NK-92 (cell line): ENCODE data around the gene GGA3.
"Not testable (repeated sequence)": the region's sequence is repeated elsewhere in the genome, so short reads cannot be mapped to it uniquely, and the experiment has no call there.

Experiments used
- DNase-seq: peaks from one replicate; lab custom pipeline; 2025; ENCODE audit not compliant: unreplicated experiment; lab: John Stamatoyannopoulos, UW

GGA3 gene

DNA sequence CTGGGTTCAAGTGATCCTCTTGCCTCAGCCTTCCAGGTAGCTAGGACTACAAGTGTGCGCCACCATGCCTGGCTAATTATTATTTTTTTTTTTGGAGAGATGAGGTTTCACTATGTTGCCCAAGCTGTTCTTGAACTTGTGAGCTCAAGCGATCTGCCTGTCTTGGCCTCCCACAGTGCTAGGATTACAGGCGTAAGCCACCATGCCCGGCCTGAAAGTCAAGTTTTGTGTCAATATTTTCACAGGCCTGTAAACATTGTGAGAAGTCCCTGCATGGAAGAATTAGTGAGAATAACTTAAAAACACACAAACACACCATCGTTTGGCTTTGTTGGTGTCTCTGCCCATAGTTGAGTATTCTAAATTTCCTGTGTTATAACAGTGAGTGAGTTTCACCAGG is 33.7 kb downstream of the GGA3 start:
- DNase-seq = no peak

GRCh38 chr17:75225016-75225415 is 36.4 kb downstream of the GGA3 start:
- no peak for DNase-seq

GRCh38 chr17:75219815-75220214 is 41.6 kb downstream of the GGA3 start:
- DNase-seq = no peak

GRCh38 chr17:75218131-75218530 is 43.3 kb downstream of the GGA3 start:
- no peak for DNase-seq

GRCh38 chr17:75209061-75209460 is 52.3 kb downstream of the GGA3 start:
- DNase-seq = no peak

GRCh38 chr17:75208161-75208560 is 53.2 kb downstream of the GGA3 start:
- DNase-seq = no peak

DNA sequence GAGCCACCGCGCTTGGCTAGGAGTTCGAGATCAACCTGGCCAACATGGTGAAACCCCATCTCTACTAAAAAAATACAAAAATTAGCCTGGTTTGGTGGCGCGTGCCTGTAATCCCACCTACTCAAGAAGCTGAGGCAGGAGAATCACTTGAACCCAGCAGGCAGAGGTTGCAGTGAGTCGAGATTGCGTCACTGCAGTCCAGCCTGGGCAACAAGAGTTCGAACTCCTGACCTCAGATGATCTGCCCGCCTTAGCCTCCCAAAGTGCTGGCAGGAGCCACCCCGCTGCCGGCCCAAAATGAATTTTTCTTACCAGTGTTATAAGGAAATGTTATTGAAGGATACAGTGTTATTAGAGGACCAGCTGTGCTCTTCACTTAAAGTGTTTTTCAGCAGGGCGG is 53.6 kb downstream of the GGA3 start:
- DNase-seq = no peak

DNA sequence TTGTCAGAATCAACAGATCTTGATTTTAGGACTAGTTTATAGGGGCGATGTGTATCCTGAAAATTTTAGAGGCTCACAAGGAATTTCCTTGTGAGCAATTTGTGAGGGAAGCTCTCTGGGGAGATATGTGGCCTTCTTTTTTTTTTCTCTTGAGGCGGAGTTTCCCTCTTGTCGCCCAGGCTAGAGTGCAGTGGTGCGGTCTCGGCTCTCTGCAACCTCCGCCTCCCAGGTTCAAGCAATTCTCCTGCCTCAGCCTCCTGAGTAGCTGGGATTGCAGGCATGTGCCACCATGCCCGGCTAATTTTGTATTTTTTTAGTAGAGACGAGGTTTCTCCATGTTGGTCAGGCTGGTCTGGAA is 54.4 kb downstream of the GGA3 start:
- DNase-seq = not testable (repeated sequence)

DNA sequence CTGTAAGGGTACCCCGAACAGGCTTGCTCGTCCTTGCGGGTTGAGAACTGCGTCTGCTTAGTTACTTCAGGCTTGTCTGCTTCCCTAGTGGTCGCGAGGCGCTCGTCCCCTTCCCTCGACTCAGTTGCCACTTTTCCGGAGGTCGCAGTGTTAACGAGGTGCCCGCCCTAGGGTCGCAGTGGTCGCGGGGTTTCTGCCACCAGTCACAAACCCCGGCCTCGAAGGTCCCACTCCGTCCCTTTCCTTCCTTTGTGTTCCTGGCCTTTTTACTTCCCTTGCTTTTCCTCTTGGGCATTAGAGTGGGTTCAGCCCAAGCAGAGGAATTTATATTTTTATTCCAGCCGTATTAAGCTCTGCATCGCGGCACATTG is 55.6 kb downstream of the GGA3 start:
- DNase-seq = no peak

GRCh38 chr17:75205037-75205792 is 56.2 kb downstream of the GGA3 start, which contains the start of gene NUP85:
NUP85 (plus strand) TSS chr17:75205679; CDS start chr17:75205762, 83 bp downstream.
- peak; percentile 53 for DNase-seq

DNA sequence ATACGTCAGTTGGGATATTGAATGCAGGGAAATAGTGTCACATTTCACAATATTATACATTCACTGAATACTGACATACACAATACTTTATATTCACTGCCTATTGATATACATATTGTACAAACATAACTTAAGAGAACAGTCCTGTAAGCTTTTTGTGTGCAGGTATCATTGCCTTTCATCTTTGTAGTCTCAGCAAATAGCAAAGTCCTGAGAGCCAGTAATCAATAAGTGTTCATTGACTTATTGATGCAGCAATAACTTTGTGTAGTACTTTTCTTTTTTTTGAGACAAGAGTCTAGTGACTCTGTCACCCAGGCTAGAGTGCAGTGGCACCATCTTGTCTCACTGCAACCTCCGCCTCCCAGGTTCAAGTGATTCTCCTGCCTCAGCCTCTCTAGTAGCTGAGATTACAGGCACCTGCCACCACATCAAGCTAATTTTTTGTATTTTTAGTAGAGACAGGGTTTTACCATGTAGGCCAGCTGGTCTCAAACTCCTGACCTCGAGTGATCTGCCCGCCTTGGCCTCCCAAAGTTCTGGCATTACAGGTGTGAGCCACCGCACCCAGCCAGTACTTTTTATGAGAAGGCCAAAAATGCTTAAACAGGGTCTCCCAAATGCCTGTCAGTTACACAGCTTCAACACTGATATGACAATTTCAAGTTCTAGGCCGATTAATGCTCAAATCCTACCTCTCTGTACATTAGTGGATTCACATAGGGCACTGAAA is 61.4 kb downstream of the GGA3 start:
- DNase-seq = no peak

- no peak for DNase-seq
These were observed 66.5 kb downstream of the GGA3 start for GRCh38 chr17:75194879-75195278.

DNA sequence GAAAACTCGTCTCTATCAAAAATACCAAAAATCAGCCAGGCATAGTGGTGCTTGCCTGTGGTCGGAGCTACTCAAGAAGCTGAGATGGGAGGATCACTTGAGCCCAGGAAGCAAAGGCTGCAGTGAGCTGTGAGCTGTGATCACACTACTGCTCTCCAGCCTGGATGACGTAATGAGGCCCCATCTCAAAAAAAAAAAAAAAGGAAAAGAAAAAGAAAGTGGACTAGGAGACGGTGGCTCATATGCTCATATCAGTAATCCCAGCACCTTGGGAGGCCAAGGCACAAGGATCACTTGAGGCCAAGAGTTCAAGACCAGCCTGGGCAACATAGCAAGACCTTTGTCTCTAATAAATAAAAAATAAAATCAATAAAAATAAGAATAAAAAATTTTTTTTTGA is 69.8 kb downstream of the GGA3 start:
- no peak for DNase-seq

DNA sequence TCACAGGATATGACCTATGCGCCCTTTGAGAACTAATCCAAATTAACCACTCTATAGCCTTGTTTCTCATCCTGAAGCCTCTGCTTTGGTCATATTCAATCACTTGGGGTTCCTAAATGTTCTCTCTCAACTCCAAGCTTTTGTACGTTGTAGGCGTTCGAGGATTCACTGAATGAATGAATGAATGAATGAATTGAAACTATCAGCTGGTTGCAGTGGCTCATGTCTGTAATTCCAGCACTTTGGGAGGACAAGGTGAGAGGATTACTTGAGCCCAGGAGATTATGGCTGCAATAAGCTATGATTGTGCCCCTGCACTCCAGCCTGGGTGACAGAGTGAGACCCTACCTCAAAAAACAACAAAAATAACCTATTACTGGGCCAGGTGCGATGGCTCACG is 72.8 kb downstream of the GGA3 start:
- DNase-seq = no peak
